ENCODE measurements around the gene NRN1L. TPM values are rescaled to one million over a fixed set of nuclear protein-coding genes. Genes with fewer than 3 reads are reported as not detected.

NRN1L gene
- total and polyA plus RNA-seq, 2 donors (not counting 1 experiment from before 2014, with no cell fraction given), result 0.10 to 0.17 TPM

- DNase-seq (ENCODE audit: low read depth in 2 of 2), result no peak
- H2AFZ ChIP-seq (ENCODE audit: low read length), result no peak overlapping the region
- H3K9me3 ChIP-seq (ENCODE audit: control insufficient read depth, insufficient read depth, low read depth, low read length), result no peaks in the 10 kb centered on the region
- H3K4me3 ChIP-seq (replicated peaks in 1 of 4; ENCODE audit: control extremely low read depth in 1 of 4, insufficient read depth in 1 of 4, low read depth in 3 of 4, low read length in 4 of 4), result no peak overlapping the region
- H3K9ac ChIP-seq (ENCODE audit: insufficient read depth, low read length), result no peak overlapping the region
- no peak overlapping the region for H3K4me2 ChIP-seq (ENCODE audit: extremely low read depth, insufficient read depth, low read length)
- H4K20me1 ChIP-seq (ENCODE audit: control insufficient read depth, extremely low read depth, insufficient read depth, low read length), result no peaks in the 10 kb centered on the region
- no peak overlapping the region for H3K27ac ChIP-seq (ENCODE audit: insufficient read depth, low read length)
- H3K4me1 ChIP-seq (ENCODE audit: control insufficient read depth, extremely low read depth, insufficient read depth, low read length), result no peaks in the 10 kb centered on the region
- TF ChIP-seq EZH2 (IDR thresholded peaks at IDR 0.05; ENCODE audit: low read length, missing control alignments) (no peak), CTCF (conservative IDR thresholded peaks at IDR 0.05 in 1 of 2, IDR thresholded peaks at IDR 0.05 in 1 of 2; ENCODE audit: low read depth in 1 of 2, low read length in 2 of 2) (no peak)
- peaks cover 13% of the 10 kb centered on the region for H3K36me3 ChIP-seq (ENCODE audit: control insufficient read depth, insufficient read depth, low read length)
- H3K27me3 ChIP-seq (ENCODE audit: control insufficient read depth, insufficient read depth, low read length), result no peaks in the 10 kb centered on the region
- no peaks in the 10 kb centered on the region for H3K79me2 ChIP-seq (ENCODE audit: control insufficient read depth, insufficient read depth, low read length)
Observed at GRCh38 chr16:67927131-67927941, 42.7 kb downstream of the NRN1L start.

DNA sequence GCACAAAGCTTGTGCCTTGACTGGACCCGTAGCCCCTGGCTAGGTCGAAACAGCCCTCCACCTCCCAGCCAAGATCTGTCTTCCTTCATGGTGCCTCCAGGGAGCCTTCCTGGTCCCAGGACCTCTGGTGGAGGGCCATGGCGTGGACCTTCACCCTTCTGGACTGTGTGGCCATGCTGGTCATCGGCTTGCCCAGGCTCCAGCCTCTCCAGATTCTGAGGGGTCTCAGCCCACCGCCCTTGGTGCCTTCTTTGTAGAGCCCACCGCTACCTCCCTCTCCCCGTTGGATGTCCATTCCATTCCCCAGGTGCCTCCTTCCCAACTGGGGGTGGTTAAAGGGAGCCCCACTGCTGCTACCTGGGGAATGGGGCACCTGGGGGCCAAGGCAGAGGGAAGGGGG lies 43.5 kb downstream of the NRN1L start:
- Histone ChIP-seq H3K27me3 (ENCODE audit: control insufficient read depth, insufficient read depth, low read length) (no peaks in the 10 kb centered on the region), H4K20me1 (ENCODE audit: control insufficient read depth, extremely low read depth, insufficient read depth, low read length) (no peaks in the 10 kb centered on the region), H3K9ac (ENCODE audit: insufficient read depth, low read length) (no peak overlapping the region), H3K4me3 (replicated peaks in 1 of 4; ENCODE audit: control extremely low read depth in 1 of 4, insufficient read depth in 1 of 4, low read depth in 3 of 4, low read length in 4 of 4) (no peak overlapping the region), H3K4me2 (ENCODE audit: extremely low read depth, insufficient read depth, low read length) (no peak overlapping the region), H3K4me1 (ENCODE audit: control insufficient read depth, extremely low read depth, insufficient read depth, low read length) (no peaks in the 10 kb centered on the region), H3K27ac (ENCODE audit: insufficient read depth, low read length) (no peak overlapping the region), H3K79me2 (ENCODE audit: control insufficient read depth, insufficient read depth, low read length) (no peaks in the 10 kb centered on the region), H3K36me3 (ENCODE audit: control insufficient read depth, insufficient read depth, low read length) (peaks cover 14% of the 10 kb centered on the region), H2AFZ (ENCODE audit: low read length) (no peak overlapping the region), H3K9me3 (ENCODE audit: control insufficient read depth, insufficient read depth, low read depth, low read length) (no peaks in the 10 kb centered on the region)
- DNase-seq (ENCODE audit: low read depth in 2 of 2), result no peak
- TF ChIP-seq CTCF (conservative IDR thresholded peaks at IDR 0.05 in 1 of 2, IDR thresholded peaks at IDR 0.05 in 1 of 2; ENCODE audit: low read depth in 1 of 2, low read length in 2 of 2) (no peak), EZH2 (IDR thresholded peaks at IDR 0.05; ENCODE audit: low read length, missing control alignments) (no peak)

GRCh38 chr16:67928561-67929364 lies 44.1 kb downstream of the NRN1L start:
- H3K4me1 ChIP-seq (ENCODE audit: control insufficient read depth, extremely low read depth, insufficient read depth, low read length), result no peaks in the 10 kb centered on the region
- no peaks in the 10 kb centered on the region for H3K27me3 ChIP-seq (ENCODE audit: control insufficient read depth, insufficient read depth, low read length)
- H3K36me3 ChIP-seq (ENCODE audit: control insufficient read depth, insufficient read depth, low read length), result peaks cover 14% of the 10 kb centered on the region
- no peak overlapping the region for H3K4me3 ChIP-seq (replicated peaks in 1 of 4; ENCODE audit: control extremely low read depth in 1 of 4, insufficient read depth in 1 of 4, low read depth in 3 of 4, low read length in 4 of 4)
- H3K4me2 ChIP-seq (ENCODE audit: extremely low read depth, insufficient read depth, low read length), result no peak overlapping the region
- H4K20me1 ChIP-seq (ENCODE audit: control insufficient read depth, extremely low read depth, insufficient read depth, low read length), result no peaks in the 10 kb centered on the region
- no peaks in the 10 kb centered on the region for H3K79me2 ChIP-seq (ENCODE audit: control insufficient read depth, insufficient read depth, low read length)
- H3K27ac ChIP-seq (ENCODE audit: insufficient read depth, low read length), result no peak overlapping the region
- H3K9ac ChIP-seq (ENCODE audit: insufficient read depth, low read length), result no peak overlapping the region
- no peaks in the 10 kb centered on the region for H3K9me3 ChIP-seq (ENCODE audit: control insufficient read depth, insufficient read depth, low read depth, low read length)
- TF ChIP-seq CTCF (conservative IDR thresholded peaks at IDR 0.05 in 1 of 2, IDR thresholded peaks at IDR 0.05 in 1 of 2; ENCODE audit: low read depth in 1 of 2, low read length in 2 of 2), result peak; percentile 75 to 92
- no peak for TF ChIP-seq EZH2 (IDR thresholded peaks at IDR 0.05; ENCODE audit: low read length, missing control alignments)
- no peak overlapping the region for H2AFZ ChIP-seq (ENCODE audit: low read length)
- DNase-seq (ENCODE audit: low read depth in 2 of 2), result peak; percentile 22 to 58
